ENCODE measurements around the gene STK33. TPM values are rescaled to one million over a fixed set of nuclear protein-coding genes. Genes with fewer than 3 reads are reported as not detected.
A peak's percentile ranks its signal among the peaks of the same experiment; 100 is the strongest.

STK33 gene
- total RNA-seq, 1 donor from 2014 or later, result 0.53 TPM

DNA sequence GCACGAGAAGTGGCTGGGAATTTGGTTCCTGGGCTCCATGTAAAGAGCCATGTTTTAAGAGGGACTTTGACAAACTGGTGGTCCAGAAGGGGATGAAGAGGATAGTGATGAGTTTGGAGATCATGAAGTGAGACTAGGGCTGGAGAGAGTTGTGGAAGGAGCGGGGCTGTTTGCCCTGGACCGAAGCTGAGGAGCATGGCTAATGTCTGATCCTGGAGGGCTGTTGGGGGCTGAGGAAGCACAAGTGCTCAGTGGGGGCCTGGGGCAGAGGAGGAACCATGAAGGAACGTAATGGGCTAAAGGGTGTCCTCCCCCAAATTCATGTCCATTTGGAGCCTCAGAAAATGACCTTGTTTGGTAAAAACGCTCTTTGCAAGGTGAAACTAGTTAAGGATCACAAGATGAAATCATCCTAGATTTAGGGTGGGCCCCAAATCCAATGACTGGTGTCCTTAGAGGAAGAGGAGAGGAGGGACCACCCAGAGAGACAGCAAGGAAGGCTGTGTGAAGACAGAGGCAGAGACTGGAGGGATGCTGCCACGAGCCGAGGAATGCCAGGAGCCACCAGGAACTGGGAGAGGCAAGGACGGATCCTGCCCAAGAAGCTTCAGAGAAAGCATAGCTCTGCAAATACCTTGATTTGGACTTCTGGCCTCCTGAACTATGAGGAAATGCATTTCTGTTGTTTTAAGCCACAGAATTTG, 223.1 kb downstream of the STK33 start:
- no peaks in the 10 kb centered on the region for H3K36me3 ChIP-seq (ENCODE audit: control insufficient read depth, insufficient read depth, low read length)
- DNase-seq (ENCODE audit: low read depth) (no peak), FAIRE-seq (no peak)
- H3K4me3 ChIP-seq (ENCODE audit: low read depth, low read length), result no peak overlapping the region
- H3K27me3 ChIP-seq (ENCODE audit: control insufficient read depth, insufficient read depth, low read length), result peaks cover 1% of the 10 kb centered on the region
- TF ChIP-seq, protein P1, sequence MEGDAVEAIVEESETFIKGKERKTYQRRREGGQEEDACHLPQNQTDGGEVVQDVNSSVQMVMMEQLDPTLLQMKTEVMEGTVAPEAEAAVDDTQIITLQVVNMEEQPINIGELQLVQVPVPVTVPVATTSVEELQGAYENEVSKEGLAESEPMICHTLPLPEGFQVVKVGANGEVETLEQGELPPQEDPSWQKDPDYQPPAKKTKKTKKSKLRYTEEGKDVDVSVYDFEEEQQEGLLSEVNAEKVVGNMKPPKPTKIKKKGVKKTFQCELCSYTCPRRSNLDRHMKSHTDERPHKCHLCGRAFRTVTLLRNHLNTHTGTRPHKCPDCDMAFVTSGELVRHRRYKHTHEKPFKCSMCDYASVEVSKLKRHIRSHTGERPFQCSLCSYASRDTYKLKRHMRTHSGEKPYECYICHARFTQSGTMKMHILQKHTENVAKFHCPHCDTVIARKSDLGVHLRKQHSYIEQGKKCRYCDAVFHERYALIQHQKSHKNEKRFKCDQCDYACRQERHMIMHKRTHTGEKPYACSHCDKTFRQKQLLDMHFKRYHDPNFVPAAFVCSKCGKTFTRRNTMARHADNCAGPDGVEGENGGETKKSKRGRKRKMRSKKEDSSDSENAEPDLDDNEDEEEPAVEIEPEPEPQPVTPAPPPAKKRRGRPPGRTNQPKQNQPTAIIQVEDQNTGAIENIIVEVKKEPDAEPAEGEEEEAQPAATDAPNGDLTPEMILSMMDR (IDR thresholded peaks at IDR 0.05; ENCODE audit: insufficient read depth, low read length, severe bottlenecking), result no peak

DNA sequence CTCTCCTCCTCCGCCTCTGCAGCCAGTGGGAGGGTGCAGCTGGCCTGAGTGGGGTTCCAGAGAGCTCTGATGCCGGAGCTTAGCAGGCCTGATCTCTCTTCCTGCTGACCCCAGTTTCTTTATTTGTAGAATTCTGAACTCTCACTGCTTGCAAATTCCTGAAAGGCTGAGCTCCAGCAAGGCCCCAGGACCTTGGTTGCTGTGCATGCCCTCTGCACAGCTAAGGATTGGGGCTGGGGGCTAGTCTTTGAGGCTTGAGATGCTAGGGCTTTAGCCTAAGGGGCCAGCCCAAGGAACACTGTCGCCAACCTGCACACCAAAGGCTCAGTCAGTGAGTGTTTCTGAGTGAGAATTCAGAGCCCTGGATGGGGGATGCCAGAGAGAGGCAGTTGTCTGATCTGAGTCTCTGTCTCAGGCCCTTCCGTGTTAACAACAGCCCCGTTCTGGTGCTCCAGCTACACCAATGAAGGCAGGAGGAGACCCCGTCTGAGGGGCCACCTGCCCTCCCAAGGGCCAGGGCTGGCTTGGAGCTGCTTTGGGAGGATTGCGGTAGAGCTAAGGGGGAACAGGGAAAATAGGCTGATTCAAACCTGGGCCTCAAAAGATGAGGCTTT, 224.3 kb downstream of the STK33 start:
- Histone ChIP-seq H3K4me3 (ENCODE audit: low read depth, low read length) (no peak overlapping the region), H3K27me3 (ENCODE audit: control insufficient read depth, insufficient read depth, low read length) (peaks cover 3% of the 10 kb centered on the region), H3K36me3 (ENCODE audit: control insufficient read depth, insufficient read depth, low read length) (no peaks in the 10 kb centered on the region)
- DNase-seq (ENCODE audit: low read depth) (no peak), FAIRE-seq (no peak)
- TF ChIP-seq, protein P1 (IDR thresholded peaks at IDR 0.05; ENCODE audit: insufficient read depth, low read length, severe bottlenecking), result no peak

DNA sequence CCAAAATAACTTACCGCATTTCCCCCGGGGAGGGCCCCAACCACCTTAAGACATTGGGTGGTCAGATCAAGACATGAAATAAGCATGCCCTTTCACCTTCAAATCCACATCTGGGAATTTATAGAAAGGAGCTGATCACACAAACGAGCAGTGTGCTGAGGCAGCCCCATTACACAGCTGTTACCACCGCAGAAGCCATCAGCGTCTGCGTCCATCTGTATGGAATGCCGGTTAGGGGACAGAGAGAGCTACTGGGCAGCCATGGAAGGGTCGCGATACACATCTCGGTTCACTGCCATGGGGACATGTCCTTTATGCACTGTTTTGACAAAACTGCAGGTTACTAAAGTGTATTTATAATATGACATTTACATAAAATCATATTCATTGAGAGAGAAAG, 225.3 kb downstream of the STK33 start:
- H3K27me3 ChIP-seq (ENCODE audit: control insufficient read depth, insufficient read depth, low read length), result peaks cover 3% of the 10 kb centered on the region
- no peak overlapping the region for H3K4me3 ChIP-seq (ENCODE audit: low read depth, low read length)
- no peaks in the 10 kb centered on the region for H3K36me3 ChIP-seq (ENCODE audit: control insufficient read depth, insufficient read depth, low read length)
- TF ChIP-seq, protein P1 (IDR thresholded peaks at IDR 0.05; ENCODE audit: insufficient read depth, low read length, severe bottlenecking), result no peak
- FAIRE-seq, result no peak
- no peak for DNase-seq (ENCODE audit: low read depth)

DNA sequence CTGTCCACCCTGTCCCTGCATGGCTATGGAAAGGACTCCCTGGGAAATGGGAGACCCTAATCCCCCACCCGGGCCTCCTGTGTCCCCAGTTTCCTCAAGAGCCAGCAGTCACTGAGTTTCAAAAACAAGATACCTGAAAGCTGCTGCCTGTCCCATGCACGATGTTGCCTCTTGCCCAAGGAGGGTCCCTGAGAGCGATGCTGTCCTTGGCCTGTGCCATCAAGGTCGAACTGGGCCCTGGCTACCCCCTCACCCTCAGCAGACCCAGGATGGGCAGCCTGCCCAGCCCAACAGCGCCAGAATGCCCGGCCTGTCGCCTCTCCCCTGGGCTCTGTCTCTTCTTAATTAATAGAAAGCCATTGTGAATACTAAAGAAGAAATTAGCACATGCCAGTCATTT, 225.8 kb downstream of the STK33 start:
- Histone ChIP-seq H3K36me3 (ENCODE audit: control insufficient read depth, insufficient read depth, low read length) (no peaks in the 10 kb centered on the region), H3K4me3 (ENCODE audit: low read depth, low read length) (no peak overlapping the region), H3K27me3 (ENCODE audit: control insufficient read depth, insufficient read depth, low read length) (peaks cover 3% of the 10 kb centered on the region)
- TF ChIP-seq, protein P1 (IDR thresholded peaks at IDR 0.05; ENCODE audit: insufficient read depth, low read length, severe bottlenecking), result no peak
- FAIRE-seq (no peak), DNase-seq (ENCODE audit: low read depth) (no peak)

DNA sequence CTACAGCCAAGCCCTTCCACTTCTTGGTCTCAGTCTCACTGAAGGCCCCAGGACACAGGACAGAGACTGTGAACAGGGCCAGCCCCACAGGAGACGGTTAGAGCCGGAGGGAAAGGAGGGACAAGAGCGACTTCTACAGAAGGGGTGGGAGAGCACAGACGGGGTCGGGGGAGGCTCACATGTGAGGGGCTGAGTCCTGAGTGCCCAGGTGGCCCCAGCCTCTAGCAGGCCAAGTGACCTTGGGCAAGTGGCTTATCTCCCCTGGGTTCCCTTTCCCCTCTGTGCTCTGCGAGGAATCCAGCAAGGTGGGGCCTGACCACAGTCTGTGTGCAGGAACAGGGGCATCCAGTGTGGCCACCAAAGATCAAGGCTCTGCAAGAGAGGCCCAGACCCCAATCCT, 227.7 kb downstream of the STK33 start:
- DNase-seq (ENCODE audit: low read depth) (no peak), FAIRE-seq (peak; percentile 32)
- H3K36me3 ChIP-seq (ENCODE audit: control insufficient read depth, insufficient read depth, low read length), result no peaks in the 10 kb centered on the region
- no peak overlapping the region for H3K4me3 ChIP-seq (ENCODE audit: low read depth, low read length)
- TF ChIP-seq, protein P1 (IDR thresholded peaks at IDR 0.05; ENCODE audit: insufficient read depth, low read length, severe bottlenecking), result no peak
- H3K27me3 ChIP-seq (ENCODE audit: control insufficient read depth, insufficient read depth, low read length), result peaks cover 3% of the 10 kb centered on the region
